ENCODE measurements around the gene TMEM255B. TPM values are rescaled to one million over a fixed set of nuclear protein-coding genes. Genes with fewer than 3 reads are reported as not detected.

Gene TMEM255B
- total RNA-seq, 4 donors from 2014 or later = 2.0 to 4.8 (median 3.4) TPM

GRCh38 chr13:113836768-113837559 lies 77.9 kb downstream of the TMEM255B start:
- intact Hi-C loops (cut with DNase I; ENCODE audit: low total_unique reads) = no loop called here
- TF ChIP-seq POLR2A (IDR thresholded peaks at IDR 0.05) = no peak
- no peak for TF ChIP-seq CTCF (IDR thresholded peaks at IDR 0.05)
- 12 to 24% methylated on average over 19 of the region's 19 CpGs for WGBS, 2 donors
- DNase-seq (ENCODE audit: low spot score in 2 of 2) = peak in 1 of 2 donors; percentile 69
- no peak overlapping the region for H3K4me3 ChIP-seq (ENCODE audit: low read depth, poor library complexity, severe bottlenecking)

GRCh38 chr13:113837560-113838355 lies 78.7 kb downstream of the TMEM255B start:
- no peak overlapping the region for H3K4me3 ChIP-seq (ENCODE audit: low read depth, poor library complexity, severe bottlenecking)
- TF ChIP-seq CTCF (IDR thresholded peaks at IDR 0.05) = no peak
- TF ChIP-seq POLR2A (IDR thresholded peaks at IDR 0.05) = no peak
- 11 to 16% methylated on average over 13 to 15 of the region's 16 CpGs for WGBS, 2 donors
- peak; percentile 93 to 98 for DNase-seq (ENCODE audit: low spot score in 2 of 2)
- intact Hi-C loops (cut with DNase I; ENCODE audit: low total_unique reads) = no loop called here

- no peak overlapping the region for H3K4me3 ChIP-seq (ENCODE audit: low read depth, poor library complexity, severe bottlenecking)
- WGBS, 2 donors = 34 to 36% methylated on average over 5 to 6 of the region's 8 CpGs
- no peak for TF ChIP-seq CTCF (IDR thresholded peaks at IDR 0.05)
- TF ChIP-seq POLR2A (IDR thresholded peaks at IDR 0.05) = no peak
- DNase-seq (ENCODE audit: low spot score in 2 of 2) = no peak
- intact Hi-C loops (cut with DNase I; ENCODE audit: low total_unique reads) = no loop called here
Measured at GRCh38 chr13:113838711-113839201, 79.7 kb downstream of the TMEM255B start.

GRCh38 chr13:113839536-113840204 lies 80.6 kb downstream of the TMEM255B start:
- TF ChIP-seq CTCF (IDR thresholded peaks at IDR 0.05) (no peak), POLR2A (IDR thresholded peaks at IDR 0.05) (no peak)
- DNase-seq (ENCODE audit: low spot score in 2 of 2) = no peak
- intact Hi-C loops (cut with DNase I; ENCODE audit: low total_unique reads) = no loop called here
- WGBS, 2 donors = 58 to 80% methylated on average over 21 to 24 of the region's 24 CpGs
- no peak overlapping the region for H3K4me3 ChIP-seq (ENCODE audit: low read depth, poor library complexity, severe bottlenecking)

GRCh38 chr13:113840541-113841352 lies 81.7 kb downstream of the TMEM255B start:
- intact Hi-C loops (cut with DNase I; ENCODE audit: low total_unique reads) = no loop called here
- H3K4me3 ChIP-seq (ENCODE audit: low read depth, poor library complexity, severe bottlenecking) = no peak overlapping the region
- DNase-seq (ENCODE audit: low spot score in 2 of 2) = no peak
- WGBS, 2 donors = 49 to 68% methylated on average over 20 to 24 of the region's 35 CpGs
- no peak for TF ChIP-seq POLR2A (IDR thresholded peaks at IDR 0.05)
- no peak for TF ChIP-seq CTCF (IDR thresholded peaks at IDR 0.05)
